B cell (primary cell): ENCODE measurements around the gene RPL27. TPM values are rescaled to one million over a fixed set of nuclear protein-coding genes. Genes with fewer than 3 reads are reported as not detected.

ENCODE experiments used
- ATAC-seq: fragments of 200-7000 bp; cut with Tn5 transposase; one replicate; pipeline ENCODE4 v1.10.0; 2021; ENCODE audit warnings: low read depth, mild to moderate bottlenecking, moderate number of reproducible peaks, moderate library complexity
- CTCF ChIA-PET: fragments of 350-600 bp; sonication (Branson Sonifier 250); formaldehyde crosslinking; loops from one replicate; lab custom pipeline; 2021; ENCODE audit warnings: antibody characterized with exemption, inconsistent platforms; lab: Charles Lee
- POLR2A ChIA-PET: fragments of 350-600 bp; sonication (Branson Sonifier 250); formaldehyde crosslinking; loops from one replicate; lab custom pipeline; 2021; ENCODE audit warnings: antibody characterized with exemption; lab: Charles Lee
- DNase-seq: peaks from one replicate; pipeline ENCODE4 v3.0.0; 2013
- H2AFZ ChIP-seq: 2 replicates; pipeline ENCODE4 v1.6.1; 2012; ENCODE audit warnings: mild to moderate bottlenecking, low read depth, low read length; ENCODE audit not compliant: insufficient read depth, poor library complexity, severe bottlenecking
- H3K27ac ChIP-seq, 2 donors: 1 replicate in 1 of 2; 2 replicates in 1 of 2; pipeline ENCODE4 v1.5.1; 2012 to 2013; ENCODE audit warnings: low read length in 2 of 2, mild to moderate bottlenecking in 2 of 2, moderate library complexity in 1 of 2
- H3K27me3 ChIP-seq, 4 experiments: fragments of 200-600 bp in 1 of 4; sonication (generic) in 1 of 4; replicated peaks in 1 of 4; 1 replicate in 2 of 4; 2 replicates in 2 of 4; pipeline versions ENCODE4 v1.6.1 to v1.7.0; 2013 to 2016; ENCODE audit warnings: low read length in 3 of 4, mild to moderate bottlenecking in 2 of 4, mixed read lengths in 1 of 4, moderate library complexity in 1 of 4; ENCODE audit not compliant: insufficient read depth in 4 of 4, control insufficient read depth in 3 of 4; ENCODE audit errors: control extremely low read depth in 1 of 4
- H3K36me3 ChIP-seq, 2 experiments: replicated peaks in 1 of 2; 1 replicate in 1 of 2; 2 replicates in 1 of 2; pipeline versions ENCODE4 v1.6.1 to v1.7.1; 2013; ENCODE audit warnings: low read length in 1 of 2; ENCODE audit not compliant: insufficient read depth in 2 of 2, control insufficient read depth in 1 of 2; ENCODE audit errors: control extremely low read depth in 1 of 2, extremely low read depth in 1 of 2
- H3K4me1 ChIP-seq, 2 donors: fragments of 200-600 bp in 1 of 2; sonication (generic) in 1 of 2; 1 replicate in 1 of 2; 2 replicates in 1 of 2; pipeline versions ENCODE4 v1.5.1 to v1.6.1; 2013 to 2017; ENCODE audit warnings: low read length in 2 of 2; ENCODE audit not compliant: control insufficient read depth in 2 of 2, insufficient read depth in 2 of 2
- H3K4me2 ChIP-seq: replicated peaks from 2 replicates; pipeline ENCODE3; 2012; ENCODE audit warnings: mild to moderate bottlenecking, low read depth, low read length; ENCODE audit not compliant: poor library complexity, severe bottlenecking
- H3K4me3 ChIP-seq, 5 experiments: fragments of 200-600 bp in 1 of 5; sonication (generic) in 1 of 5; 1 replicate in 3 of 5; 2 replicates in 2 of 5; pipeline versions ENCODE4 v1.5.1 to v1.7.0; 2011 to 2016; ENCODE audit warnings: low read length in 4 of 5, mild to moderate bottlenecking in 4 of 5, low read depth in 2 of 5, control low read depth in 1 of 5, moderate library complexity in 1 of 5; ENCODE audit not compliant: insufficient read depth in 1 of 5; ENCODE audit errors: control extremely low read depth in 1 of 5, extremely low read depth in 1 of 5
- H3K79me2 ChIP-seq: fragments of 200-600 bp; sonication (generic); one replicate; pipeline ENCODE4 v1.6.0; 2016; ENCODE audit warnings: low read length; ENCODE audit not compliant: control insufficient read depth, insufficient read depth
- H3K9ac ChIP-seq: fragments of 200-600 bp; sonication (generic); 2 replicates; pipeline ENCODE4 v1.6.1; 2017; ENCODE audit warnings: mild to moderate bottlenecking, low read length, moderate library complexity
- H3K9me3 ChIP-seq, 3 donors: one replicate each; pipeline versions ENCODE4 v1.6.1 to v1.7.1; 2013; ENCODE audit warnings: low read length in 2 of 3; ENCODE audit not compliant: control insufficient read depth in 2 of 3, insufficient read depth in 1 of 3; ENCODE audit errors: control extremely low read depth in 1 of 3
- H4K20me1 ChIP-seq: 2 replicates; pipeline ENCODE4 v1.6.0; 2012; ENCODE audit warnings: mild to moderate bottlenecking, low read length; ENCODE audit not compliant: insufficient read depth, control insufficient read depth, poor library complexity, severe bottlenecking
- H3K27ac Mint-ChIP-seq: one replicate; pipeline ENCODE4 v1.8.0; 2021; ENCODE audit warnings: mixed read lengths
- H3K27me3 Mint-ChIP-seq: one replicate; pipeline ENCODE4 v1.8.0; 2021; ENCODE audit warnings: mixed read lengths
- H3K4me1 Mint-ChIP-seq: one replicate; pipeline ENCODE4 v1.8.0; 2021; ENCODE audit warnings: mixed read lengths
- H3K4me3 Mint-ChIP-seq: one replicate; pipeline ENCODE4 v1.8.0; 2021; ENCODE audit warnings: mixed read lengths
- H3K9me3 Mint-ChIP-seq: one replicate; pipeline ENCODE4 v1.8.0; 2022; ENCODE audit warnings: mixed read lengths; ENCODE audit not compliant: insufficient read depth
- CTCF ChIP-seq: fragments of 200-600 bp; IDR thresholded peaks from one replicate; pipeline ENCODE4 v1.8.0; 2022; ENCODE audit warnings: antibody characterized with exemption, mild to moderate bottlenecking
- EZH2 ChIP-seq: IDR thresholded peaks from 2 replicates; pipeline ENCODE4 v1.6.1; 2012; ENCODE audit warnings: borderline replicate concordance, low read depth, mild to moderate bottlenecking, moderate library complexity, low read length; ENCODE audit not compliant: insufficient read depth, poor library complexity, severe bottlenecking
- WGBS: methylation state at CpG from one replicate; pipeline ENCODE4 v1.1.5; 2013; ENCODE audit warnings: missing lambda C conversion rate; ENCODE audit not compliant: insufficient coverage; 5-methylcytosine and 5-hydroxymethylcytosine counted together
- intact Hi-C: fragments of 100-400 bp; cut with micrococcal nuclease; formaldehyde crosslinking; loops from one replicate; pipeline ENCODE4 v1.10.0; 2022
- polyA minus RNA-seq: library from RNA; depleted of rRNA, polyadenylated mRNA; stranded (reverse); fragments of >200 nt; gene quantifications from 2 replicates; pipeline ENCODE4 v1.2.3, GENCODE V29; 2012
- polyA plus RNA-seq: library from polyadenylated mRNA; depleted of rRNA; stranded (reverse); fragments of >200 nt; gene quantifications from 2 replicates; pipeline ENCODE4 v1.2.3, GENCODE V29; 2012
- total RNA-seq, 2 donors: library from RNA; stranded (reverse); fragments of 120-200 nt in 1 of 2; gene quantifications; 1 replicate in 1 of 2; 2 replicates in 1 of 2; pipeline versions ENCODE4 v1.2.3 to v1.2.4, GENCODE V29; 2013 to 2022

Gene RPL27
- 925 and 1,087 TPM in 2 replicates for total RNA-seq
- total RNA-seq (2013): 3,034 TPM
- polyA plus RNA-seq: 2,804 and 3,493 TPM in 2 replicates
- 1,603 and 1,768 TPM in 2 replicates for polyA minus RNA-seq

GRCh38 chr17:42997984-42998938 is at the start of gene RPL27:
RPL27 (plus strand) TSS chr17:42998419; CDS start chr17:42998751, 332 bp downstream.
- peak within 1 kb of the TSS; percentile 77 for H3K4me2 ChIP-seq
- intact Hi-C loops: loop anchor here (1.0 to 10.0 kb wide), 15 partner anchors 8 to 611 kb away; partner anchors contain the start of genes AARSD1, BRCA1, DHX8 and IFI35
- WGBS: under 1% methylated on average over 47 of the region's 49 CpGs
- peaks cover 17% of the 10 kb centered on the region for H3K79me2 ChIP-seq
- H4K20me1 ChIP-seq: peaks cover 16% of the 10 kb centered on the region
- H3K27me3 Mint-ChIP-seq: no peaks in the 10 kb centered on the region
- peak within 1 kb of the TSS; percentile 98 for H3K9ac ChIP-seq
- H3K4me1 Mint-ChIP-seq: peaks cover 37% of the 10 kb centered on the region
- H3K9me3 Mint-ChIP-seq: no peaks in the 10 kb centered on the region
- DNase-seq (peak; percentile 99), ATAC-seq (peak; percentile 94)
- H3K4me3 ChIP-seq: peak within 1 kb of the TSS; percentile 70 to 94 (median 84)
- peaks cover 2 to 37% of the 10 kb centered on the region in 2 experiments for H3K36me3 ChIP-seq
- ChIA-PET POLR2A (interaction anchor here (0.6 to 2.3 kb wide), 24 partner anchors 9 to 486 kb away, joined by 3 to 24 read pairs (median 6); partner anchors contain the start of genes AARSD1, BRCA1, DHX8 and IFI35), CTCF (interaction anchor here (0.6 to 3.8 kb wide), 36 partner anchors 8 to 549 kb away, joined by 3 to 54 read pairs (median 4); partner anchors contain the start of genes AARSD1, AOC2, BECN1 and DHX8)
- peak within 1 kb of the TSS; percentile 88 for H3K27ac Mint-ChIP-seq
- no peaks in the 10 kb centered on the region for H3K9me3 ChIP-seq
- H3K27ac ChIP-seq: peak within 1 kb of the TSS; percentile 89 to 96
- no peak for TF ChIP-seq EZH2
- peak; percentile 89 for TF ChIP-seq CTCF
- H3K4me1 ChIP-seq: peaks cover 20 to 22% of the 10 kb centered on the region in 2 donors
- H3K27me3 ChIP-seq: no peaks in the 10 kb centered on the region
- H3K4me3 Mint-ChIP-seq: peak within 1 kb of the TSS; percentile 96
- H2AFZ ChIP-seq: peak within 1 kb of the TSS; percentile 83
